IPS-20b (cell line): ENCODE data around the gene MED25.

ENCODE experiments used
- H3K27ac ChIP-seq: one replicate; pipeline ENCODE4 v1.5.1; 2013; ENCODE audit warnings: low read length
- H3K27me3 ChIP-seq: 2 replicates; pipeline ENCODE4 v1.6.1; 2013; ENCODE audit warnings: mild to moderate bottlenecking, low read length, inconsistent platforms; ENCODE audit not compliant: insufficient read depth
- H3K36me3 ChIP-seq: 2 replicates; pipeline ENCODE4 v1.6.1; 2013; ENCODE audit warnings: low read depth, mild to moderate bottlenecking, inconsistent platforms, low read length, moderate library complexity; ENCODE audit not compliant: insufficient read depth
- H3K4me1 ChIP-seq: 2 replicates; pipeline ENCODE4 v1.6.1; 2013; ENCODE audit warnings: mild to moderate bottlenecking, control low read depth, inconsistent platforms, low read length, moderate library complexity; ENCODE audit not compliant: insufficient read depth
- H3K4me3 ChIP-seq: 2 replicates; pipeline ENCODE4 v1.5.1; 2013; ENCODE audit warnings: mild to moderate bottlenecking, low read length, inconsistent platforms
- H3K9ac ChIP-seq: 2 replicates; pipeline ENCODE4 v1.6.1; 2013; ENCODE audit warnings: low read depth, mild to moderate bottlenecking, inconsistent platforms, low read length, moderate library complexity
- H3K9me3 ChIP-seq: 2 replicates; pipeline ENCODE4 v1.6.1; 2013; ENCODE audit warnings: mild to moderate bottlenecking, low read depth, low read length, inconsistent platforms; ENCODE audit not compliant: insufficient read depth

MED25 gene

GRCh38 chr19:49782515-49782914 lies 35.6 kb upstream of the MED25 start:
- H3K27me3 ChIP-seq: no peaks in the 10 kb centered on the region
- H3K27ac ChIP-seq: no peak overlapping the region
- no peaks in the 10 kb centered on the region for H3K9me3 ChIP-seq
- H3K36me3 ChIP-seq: peaks cover 22% of the 10 kb centered on the region
- no peaks in the 10 kb centered on the region for H3K4me1 ChIP-seq
- H3K9ac ChIP-seq: no peak overlapping the region
- no peak overlapping the region for H3K4me3 ChIP-seq

- Histone ChIP-seq H3K4me3 (no peak overlapping the region), H3K27ac (no peak overlapping the region), H3K9me3 (no peaks in the 10 kb centered on the region), H3K36me3 (peaks cover 32% of the 10 kb centered on the region), H3K4me1 (no peaks in the 10 kb centered on the region), H3K27me3 (no peaks in the 10 kb centered on the region), H3K9ac (no peak overlapping the region)
Observed at GRCh38 chr19:49786376-49786820, 31.7 kb upstream of the MED25 start.

GRCh38 chr19:49787746-49788145 lies 30.3 kb upstream of the MED25 start:
- Histone ChIP-seq H3K4me3 (no peak overlapping the region), H3K9me3 (no peaks in the 10 kb centered on the region), H3K4me1 (no peaks in the 10 kb centered on the region), H3K27me3 (no peaks in the 10 kb centered on the region), H3K27ac (no peak overlapping the region), H3K36me3 (peaks cover 32% of the 10 kb centered on the region), H3K9ac (no peak overlapping the region)

GRCh38 chr19:49788857-49789256 lies 29.2 kb upstream of the MED25 start:
- Histone ChIP-seq H3K9ac (no peak overlapping the region), H3K36me3 (peaks cover 29% of the 10 kb centered on the region), H3K27me3 (no peaks in the 10 kb centered on the region), H3K9me3 (no peaks in the 10 kb centered on the region), H3K4me3 (no peak overlapping the region), H3K27ac (no peak overlapping the region), H3K4me1 (no peaks in the 10 kb centered on the region)

- Histone ChIP-seq H3K27ac (no peak overlapping the region), H3K9me3 (no peaks in the 10 kb centered on the region), H3K27me3 (no peaks in the 10 kb centered on the region), H3K36me3 (peaks cover 38% of the 10 kb centered on the region), H3K4me1 (no peaks in the 10 kb centered on the region), H3K9ac (no peak overlapping the region), H3K4me3 (no peak overlapping the region)
Observed at GRCh38 chr19:49790866-49791265, 27.2 kb upstream of the MED25 start.

- H3K9me3 ChIP-seq: no peaks in the 10 kb centered on the region
Observed at GRCh38 chr19:49791776-49792445, 26.2 kb upstream of the MED25 start.

GRCh38 chr19:49792829-49793560 lies 25.1 kb upstream of the MED25 start:
- Histone ChIP-seq H3K4me3 (no peak overlapping the region), H3K9me3 (no peaks in the 10 kb centered on the region), H3K36me3 (peaks cover 49% of the 10 kb centered on the region), H3K9ac (no peak overlapping the region), H3K4me1 (no peaks in the 10 kb centered on the region), H3K27ac (no peak overlapping the region), H3K27me3 (no peaks in the 10 kb centered on the region)

More at GRCh38 chr19:49791776-49792445, 26.2 kb upstream of the MED25 start:
- H3K4me1 ChIP-seq: no peaks in the 10 kb centered on the region
- no peaks in the 10 kb centered on the region for H3K27me3 ChIP-seq
- no peak overlapping the region for H3K9ac ChIP-seq
- peaks cover 48% of the 10 kb centered on the region for H3K36me3 ChIP-seq
- H3K27ac ChIP-seq: no peak overlapping the region
- H3K4me3 ChIP-seq: no peak overlapping the region

- no peak overlapping the region for H3K4me3 ChIP-seq
Observed at GRCh38 chr19:49793561-49793840, 24.6 kb upstream of the MED25 start.

GRCh38 chr19:49795615-49796014 lies 22.5 kb upstream of the MED25 start:
- no peak overlapping the region for H3K27ac ChIP-seq
- no peaks in the 10 kb centered on the region for H3K9me3 ChIP-seq
- no peak overlapping the region for H3K9ac ChIP-seq
- H3K4me3 ChIP-seq: no peak overlapping the region
- H3K27me3 ChIP-seq: no peaks in the 10 kb centered on the region
- H3K4me1 ChIP-seq: no peaks in the 10 kb centered on the region
- H3K36me3 ChIP-seq: peaks cover 60% of the 10 kb centered on the region

More at GRCh38 chr19:49793561-49793840, 24.6 kb upstream of the MED25 start:
- Histone ChIP-seq H3K9me3 (no peaks in the 10 kb centered on the region), H3K27me3 (no peaks in the 10 kb centered on the region), H3K27ac (no peak overlapping the region), H3K4me1 (no peaks in the 10 kb centered on the region), H3K36me3 (peaks cover 46% of the 10 kb centered on the region), H3K9ac (no peak overlapping the region)

GRCh38 chr19:49798574-49798973 lies 19.5 kb upstream of the MED25 start:
- H3K9ac ChIP-seq: no peak overlapping the region
- H3K36me3 ChIP-seq: peaks cover 52% of the 10 kb centered on the region
- H3K27me3 ChIP-seq: no peaks in the 10 kb centered on the region
- no peaks in the 10 kb centered on the region for H3K9me3 ChIP-seq
- H3K27ac ChIP-seq: no peak overlapping the region
- no peaks in the 10 kb centered on the region; the same call in 1 of the 2 replicates for H3K4me1 ChIP-seq
- no peak overlapping the region for H3K4me3 ChIP-seq

- H3K36me3 ChIP-seq: peaks cover 56% of the 10 kb centered on the region
- H3K4me1 ChIP-seq: no peaks in the 10 kb centered on the region; the same call in 1 of the 2 replicates
- H3K9me3 ChIP-seq: no peaks in the 10 kb centered on the region
- H3K9ac ChIP-seq: no peak overlapping the region
- no peak overlapping the region for H3K27ac ChIP-seq
- no peaks in the 10 kb centered on the region for H3K27me3 ChIP-seq
- no peak overlapping the region for H3K4me3 ChIP-seq
Observed at GRCh38 chr19:49799271-49799797, 18.8 kb upstream of the MED25 start.

GRCh38 chr19:49799798-49800376 lies 18.2 kb upstream of the MED25 start:
- Histone ChIP-seq H3K27ac (no peak overlapping the region), H3K9ac (no peak overlapping the region), H3K4me3 (no peak overlapping the region), H3K4me1 (no peaks in the 10 kb centered on the region; the same call in 1 of the 2 replicates), H3K36me3 (peaks cover 52% of the 10 kb centered on the region), H3K27me3 (no peaks in the 10 kb centered on the region), H3K9me3 (no peaks in the 10 kb centered on the region)
